Subcutaneous abdominal adipose tissue (tissue), 5 donors: ENCODE data around the gene RAB40C.
A peak's percentile ranks its signal among the peaks of the same experiment; 100 is the strongest.

Source experiments
- H3K27ac ChIP-seq: one replicate; pipeline ENCODE4 v1.7.0; 2013; ENCODE audit warnings: low read depth, mild to moderate bottlenecking, inconsistent platforms, low read length, moderate library complexity
- H3K27me3 ChIP-seq, 5 donors: one replicate each; pipeline ENCODE4 v1.7.0; 2013; ENCODE audit warnings: low read length in 5 of 5, inconsistent platforms in 1 of 5; ENCODE audit not compliant: control insufficient read depth in 5 of 5, insufficient read depth in 4 of 5
- H3K36me3 ChIP-seq, 5 donors: one replicate each; pipeline ENCODE4 v1.7.0; 2013; ENCODE audit warnings: low read length in 5 of 5; ENCODE audit not compliant: control insufficient read depth in 5 of 5, insufficient read depth in 5 of 5
- H3K4me1 ChIP-seq, 5 donors: one replicate each; pipeline ENCODE4 v1.7.0; 2013; ENCODE audit warnings: low read length in 5 of 5, mild to moderate bottlenecking in 3 of 5, moderate library complexity in 1 of 5; ENCODE audit not compliant: control insufficient read depth in 5 of 5, insufficient read depth in 5 of 5
- H3K4me3 ChIP-seq, 5 donors: one replicate each; pipeline ENCODE4 v1.7.0; 2013; ENCODE audit warnings: low read length in 5 of 5, low read depth in 1 of 5
- H3K9ac ChIP-seq, 5 donors: one replicate each; pipeline ENCODE4 v1.7.0; 2013; ENCODE audit warnings: low read length in 5 of 5, mild to moderate bottlenecking in 4 of 5, moderate library complexity in 3 of 5
- H3K9me3 ChIP-seq, 5 donors: one replicate each; pipeline ENCODE4 v1.7.0; 2013; ENCODE audit warnings: low read length in 5 of 5; ENCODE audit not compliant: control insufficient read depth in 5 of 5
- donor health status: healthy.
- donor health status: healthy.
- donor health status: healthy.
- donor health status: healthy.
- donor health status: healthy.

The RAB40C gene

GRCh38 chr16:672851-673250 is 83.0 kb downstream of the RAB40C start:
- Histone ChIP-seq H3K4me1 (peaks cover 0 to 33% (median 31%) of the 10 kb centered on the region in 5 donors), H3K9ac (no peak overlapping the region), H3K27me3 (peaks cover 0 to 4% (median 0%) of the 10 kb centered on the region in 5 donors), H3K27ac (no peak overlapping the region), H3K9me3 (no peaks in the 10 kb centered on the region), H3K4me3 (no peak overlapping the region), H3K36me3 (peaks cover 0 to 52% (median 47%) of the 10 kb centered on the region in 5 donors)

GRCh38 chr16:673399-673991 is 83.6 kb downstream of the RAB40C start:
- H3K27me3 ChIP-seq, result peaks cover 0 to 4% (median 0%) of the 10 kb centered on the region in 5 donors
- no peak overlapping the region for H3K4me3 ChIP-seq
- no peak overlapping the region for H3K27ac ChIP-seq
- H3K36me3 ChIP-seq, result peaks cover 0 to 52% (median 47%) of the 10 kb centered on the region in 5 donors
- no peak overlapping the region for H3K9ac ChIP-seq
- H3K9me3 ChIP-seq, result no peaks in the 10 kb centered on the region
- H3K4me1 ChIP-seq, result peaks cover 0 to 29% (median 26%) of the 10 kb centered on the region in 5 donors

GRCh38 chr16:674214-674881 is 84.5 kb downstream of the RAB40C start:
- Histone ChIP-seq H3K27me3 (peaks cover 0 to 4% (median 0%) of the 10 kb centered on the region in 5 donors), H3K9ac (no peak overlapping the region), H3K36me3 (peaks cover 0 to 49% (median 45%) of the 10 kb centered on the region in 5 donors), H3K4me1 (peaks cover 0 to 25% (median 24%) of the 10 kb centered on the region in 5 donors), H3K9me3 (no peaks in the 10 kb centered on the region), H3K27ac (no peak overlapping the region), H3K4me3 (no peak overlapping the region)

GRCh38 chr16:674968-675883 is 85.4 kb downstream of the RAB40C start, which contains the start of gene RHBDL1:
Gene RHBDL1 (plus strand): TSS chr16:675671. CDS start chr16:675791, 120 bp downstream.
- no peaks in the 10 kb centered on the region for H3K9me3 ChIP-seq
- H3K4me1 ChIP-seq, result peaks cover 0 to 29% (median 23%) of the 10 kb centered on the region in 5 donors
- no peak within 1 kb of the TSS for H3K9ac ChIP-seq
- peak within 1 kb of the TSS in 4 of 5 donors; percentile 21 to 58 (median 36) for H3K4me3 ChIP-seq
- H3K27me3 ChIP-seq, result peaks cover 0 to 4% (median 0%) of the 10 kb centered on the region in 5 donors
- H3K27ac ChIP-seq, result no peak within 1 kb of the TSS
- H3K36me3 ChIP-seq, result peaks cover 0 to 40% (median 37%) of the 10 kb centered on the region in 5 donors

GRCh38 chr16:675884-676564 is 86.2 kb downstream of the RAB40C start:
- Histone ChIP-seq H3K9ac (no peak overlapping the region), H3K4me3 (peak overlapping the region in 1 of 5 donors; percentile 58), H3K4me1 (peaks cover 0 to 34% (median 27%) of the 10 kb centered on the region in 5 donors), H3K9me3 (no peaks in the 10 kb centered on the region), H3K27ac (no peak overlapping the region), H3K27me3 (peaks cover 0 to 4% (median 0%) of the 10 kb centered on the region in 5 donors), H3K36me3 (peaks cover 0 to 32% (median 29%) of the 10 kb centered on the region in 5 donors)

GRCh38 chr16:676565-676902 is 86.7 kb downstream of the RAB40C start:
- Histone ChIP-seq H3K36me3 (peaks cover 0 to 28% (median 24%) of the 10 kb centered on the region in 5 donors), H3K4me1 (peaks cover 2 to 39% (median 33%) of the 10 kb centered on the region in 5 donors), H3K27ac (no peak overlapping the region), H3K9ac (no peak overlapping the region), H3K4me3 (no peak overlapping the region), H3K9me3 (no peaks in the 10 kb centered on the region), H3K27me3 (peaks cover 0 to 4% (median 0%) of the 10 kb centered on the region in 5 donors)

GRCh38 chr16:676913-677312 is 87.0 kb downstream of the RAB40C start:
- H3K27me3 ChIP-seq, result peaks cover 0 to 4% (median 0%) of the 10 kb centered on the region in 5 donors

GRCh38 chr16:677316-678190 is 87.7 kb downstream of the RAB40C start:
- Histone ChIP-seq H3K27ac (no peak overlapping the region), H3K9me3 (no peaks in the 10 kb centered on the region), H3K4me1 (peaks cover 4 to 49% (median 43%) of the 10 kb centered on the region in 5 donors), H3K36me3 (peaks cover 0 to 28% (median 24%) of the 10 kb centered on the region in 5 donors), H3K4me3 (no peak overlapping the region), H3K9ac (no peak overlapping the region), H3K27me3 (peaks cover 0 to 4% (median 0%) of the 10 kb centered on the region in 5 donors)

More at GRCh38 chr16:676913-677312, 87.0 kb downstream of the RAB40C start:
- no peak overlapping the region for H3K9ac ChIP-seq
- no peak overlapping the region for H3K27ac ChIP-seq
- peaks cover 0 to 28% (median 24%) of the 10 kb centered on the region in 5 donors for H3K36me3 ChIP-seq
- H3K4me1 ChIP-seq, result peaks cover 4 to 43% (median 36%) of the 10 kb centered on the region in 5 donors
- H3K9me3 ChIP-seq, result no peaks in the 10 kb centered on the region
- H3K4me3 ChIP-seq, result no peak overlapping the region
